Liver (tissue), 9 donors: Measurements from ENCODE around the gene TBC1D16. TPM values are rescaled to one million over a fixed set of nuclear protein-coding genes. Genes with fewer than 3 reads are reported as not detected.

ENCODE experiments used
- DNase-seq: peaks from one replicate; pipeline ENCODE4 v3.0.0-alpha.2; 2017; ENCODE audit warnings: low spot score
- H3K27ac ChIP-seq, 2 donors: one replicate each; pipeline ENCODE4 v1.7.0; 2013; ENCODE audit warnings: inconsistent platforms in 2 of 2, low read length in 2 of 2, control low read depth in 1 of 2, low read depth in 1 of 2, mild to moderate bottlenecking in 1 of 2
- H3K27me3 ChIP-seq, 4 donors: one replicate each; pipeline versions ENCODE4 v1.6.1 to v1.7.0; 2013; ENCODE audit warnings: low read length in 3 of 4, inconsistent platforms in 1 of 4, mild to moderate bottlenecking in 1 of 4, moderate library complexity in 1 of 4; ENCODE audit not compliant: control insufficient read depth in 4 of 4, insufficient read depth in 4 of 4
- H3K36me3 ChIP-seq, 4 donors: one replicate each; pipeline versions ENCODE4 v1.6.1 to v1.7.0; 2013; ENCODE audit warnings: low read length in 3 of 4, mild to moderate bottlenecking in 3 of 4, low read depth in 1 of 4, moderate library complexity in 1 of 4; ENCODE audit not compliant: control insufficient read depth in 4 of 4, insufficient read depth in 3 of 4
- H3K4me1 ChIP-seq, 4 donors: one replicate each; pipeline versions ENCODE4 v1.6.1 to v1.7.0; 2013; ENCODE audit warnings: low read length in 3 of 4, mild to moderate bottlenecking in 3 of 4, moderate library complexity in 1 of 4; ENCODE audit not compliant: control insufficient read depth in 4 of 4, insufficient read depth in 4 of 4
- H3K4me3 ChIP-seq, 3 donors: one replicate each; pipeline versions ENCODE4 v1.6.1 to v1.7.0; 2013; ENCODE audit warnings: low read length in 3 of 3, control low read depth in 1 of 3, low read depth in 1 of 3, mild to moderate bottlenecking in 1 of 3
- H3K9ac ChIP-seq, 2 donors: one replicate each; pipeline ENCODE4 v1.7.0; 2013; ENCODE audit warnings: low read length in 2 of 2, mild to moderate bottlenecking in 2 of 2, moderate library complexity in 2 of 2, control low read depth in 1 of 2, low read depth in 1 of 2
- H3K9me3 ChIP-seq, 4 donors: one replicate each; pipeline versions ENCODE4 v1.6.1 to v1.7.0; 2013; ENCODE audit warnings: low read length in 3 of 4; ENCODE audit not compliant: control insufficient read depth in 4 of 4
- ATF3 ChIP-seq: IDR thresholded peaks from 2 replicates; pipeline ENCODE4 v1.6.1; 2016; ENCODE audit warnings: antibody characterized with exemption
- CTCF ChIP-seq: fragments of 150-350 bp; IDR thresholded peaks from 2 replicates; pipeline ENCODE4 v1.5.1; 2017; ENCODE audit warnings: improper control_type of control experiment, low read depth, low read length; ENCODE audit not compliant: missing input control
- EGR1 ChIP-seq, 2 donors: IDR thresholded peaks; 2 replicates each; pipeline ENCODE4 v1.6.1; 2016 to 2018; ENCODE audit warnings: antibody characterized with exemption in 2 of 2, low read depth in 2 of 2
- FOXA1 ChIP-seq: IDR thresholded peaks from 2 replicates; pipeline ENCODE4 v1.6.1; 2016; ENCODE audit warnings: antibody characterized with exemption
- FOXA2 ChIP-seq: IDR thresholded peaks from 2 replicates; pipeline ENCODE4 v1.6.1; 2016; ENCODE audit warnings: antibody characterized with exemption
- GABPA ChIP-seq, 2 donors: IDR thresholded peaks in 1 of 2; conservative IDR thresholded peaks in 1 of 2; 2 replicates each; pipeline ENCODE4 v1.6.1; 2016; ENCODE audit warnings: antibody characterized with exemption in 2 of 2, mild to moderate bottlenecking in 1 of 2, moderate library complexity in 1 of 2
- HNF4A ChIP-seq, 2 donors: conservative IDR thresholded peaks; 2 replicates each; pipeline ENCODE4 v1.6.1; 2016; ENCODE audit warnings: antibody characterized with exemption in 2 of 2, mild to moderate bottlenecking in 2 of 2
- HNF4G ChIP-seq: IDR thresholded peaks from 2 replicates; pipeline ENCODE4 v1.6.1; 2016; ENCODE audit warnings: antibody characterized with exemption
- JUND ChIP-seq, 2 donors: IDR thresholded peaks; 2 replicates each; pipeline ENCODE4 v1.6.1; 2016; ENCODE audit warnings: antibody characterized with exemption in 2 of 2
- MAX ChIP-seq: IDR thresholded peaks from 2 replicates; pipeline ENCODE4 v1.6.1; 2016; ENCODE audit warnings: antibody characterized with exemption
- NR2F2 ChIP-seq: IDR thresholded peaks from 2 replicates; pipeline ENCODE4 v1.6.1; 2016; ENCODE audit warnings: antibody characterized with exemption
- RAD21 ChIP-seq, 2 donors: IDR thresholded peaks; 2 replicates each; pipeline ENCODE4 v1.6.1; 2016; ENCODE audit warnings: antibody characterized with exemption in 2 of 2, mild to moderate bottlenecking in 2 of 2
- REST ChIP-seq: IDR thresholded peaks from 2 replicates; pipeline ENCODE4 v1.6.1; 2016; ENCODE audit warnings: antibody characterized with exemption, mild to moderate bottlenecking
- RXRA ChIP-seq, 2 donors: IDR thresholded peaks; 2 replicates each; pipeline ENCODE4 v1.6.1; 2017 to 2018; ENCODE audit warnings: antibody characterized with exemption in 2 of 2, mild to moderate bottlenecking in 1 of 2
- SP1 ChIP-seq: IDR thresholded peaks from 2 replicates; pipeline ENCODE4 v1.6.1; 2018; ENCODE audit warnings: antibody characterized with exemption, mild to moderate bottlenecking
- TAF1 ChIP-seq: conservative IDR thresholded peaks from 2 replicates; pipeline ENCODE4 v1.6.1; 2016; ENCODE audit warnings: antibody characterized with exemption, mild to moderate bottlenecking
- YY1 ChIP-seq: IDR thresholded peaks from 2 replicates; pipeline ENCODE4 v1.6.1; 2016; ENCODE audit warnings: antibody characterized with exemption, mild to moderate bottlenecking
- ZBTB33 ChIP-seq: IDR thresholded peaks from 2 replicates; pipeline ENCODE4 v1.6.1; 2016; ENCODE audit warnings: antibody characterized with exemption
- WGBS: extraction: QIAGEN DNeasy Blood & Tissue Kit; methylation state at CpG from one replicate; pipeline ENCODE4 v1.1.7; 2013; 5-methylcytosine and 5-hydroxymethylcytosine counted together
- polyA plus RNA-seq, 2 donors: library from polyadenylated mRNA; stranded (reverse) in 1 of 2; unstranded in 1 of 2; fragments of 200-250 nt in 1 of 2; fragments of >200 nt in 1 of 2; fragmentation: Nextera tagmentation in 1 of 2; extraction: Ambion mirVana in 1 of 2; gene quantifications; one replicate each; pipeline versions ENCODE4 v1.2.1 to v1.2.3, GENCODE V29; 2013 to 2015
- total RNA-seq, 2 donors: library from RNA; depleted of rRNA; stranded (reverse); fragments of >200 nt; gene quantifications; one replicate each; pipeline ENCODE4 v1.2.3, GENCODE V29; 2014
- donor health status: healthy.
- donor health status: healthy.
- donor health status: healthy.
- donor health status: healthy.
- donor health status: healthy.

TBC1D16 gene
- total and polyA plus RNA-seq, 4 donors = 3.4 to 29.5 (median 4.7) TPM

- TF ChIP-seq HNF4A (conservative IDR thresholded peaks at IDR 0.05) (no peak), RAD21 (IDR thresholded peaks at IDR 0.05) (no peak), TAF1 (no peak), JUND (IDR thresholded peaks at IDR 0.05) (no peak), MAX (no peak), SP1 (no peak), FOXA2 (no peak), HNF4G (no peak), RXRA (IDR thresholded peaks at IDR 0.05) (no peak), YY1 (no peak), NR2F2 (no peak), CTCF (no peak), EGR1 (IDR thresholded peaks at IDR 0.05; ENCODE audit: low read depth in 2 of 2) (no peak), FOXA1 (no peak), ATF3 (no peak), REST (no peak), GABPA (IDR thresholded peaks at IDR 0.05 in 1 of 2, conservative IDR thresholded peaks at IDR 0.05 in 1 of 2) (no peak)
- DNase-seq = no peak
- Histone ChIP-seq H3K27ac (no peak overlapping the region), H3K27me3 (no peaks in the 10 kb centered on the region), H3K36me3 (no peaks in the 10 kb centered on the region), H3K9me3 (no peaks in the 10 kb centered on the region), H3K4me1 (peaks cover 6 to 24% (median 16%) of the 10 kb centered on the region in 4 donors), H3K9ac (no peak overlapping the region), H3K4me3 (no peak overlapping the region)
- 87% methylated on average over 14 of the region's 14 CpGs for WGBS
Measured at GRCh38 chr17:79983456-79983855, 52.2 kb downstream of the TBC1D16 start.

- H3K36me3 ChIP-seq = no peaks in the 10 kb centered on the region
- H3K9me3 ChIP-seq = no peaks in the 10 kb centered on the region
- H3K4me3 ChIP-seq = no peak overlapping the region
- 95% methylated on average over 17 of the region's 17 CpGs for WGBS
- no peak for DNase-seq
- no peak overlapping the region for H3K9ac ChIP-seq
- no peak overlapping the region for H3K27ac ChIP-seq
- TF ChIP-seq REST (no peak), ZBTB33 (no peak), GABPA (IDR thresholded peaks at IDR 0.05 in 1 of 2, conservative IDR thresholded peaks at IDR 0.05 in 1 of 2) (no peak), RAD21 (IDR thresholded peaks at IDR 0.05) (no peak), NR2F2 (no peak), CTCF (no peak), EGR1 (IDR thresholded peaks at IDR 0.05; ENCODE audit: low read depth in 2 of 2) (no peak), RXRA (IDR thresholded peaks at IDR 0.05) (no peak), TAF1 (no peak), JUND (IDR thresholded peaks at IDR 0.05) (no peak), HNF4A (conservative IDR thresholded peaks at IDR 0.05) (no peak), FOXA1 (no peak), SP1 (no peak), HNF4G (no peak)
- no peaks in the 10 kb centered on the region for H3K27me3 ChIP-seq
- H3K4me1 ChIP-seq = peaks cover 6 to 20% (median 15%) of the 10 kb centered on the region in 4 donors
Measured at GRCh38 chr17:79982986-79983385, 52.7 kb downstream of the TBC1D16 start.
